Fibroblast of lung (primary cell): Measurements from ENCODE around the gene CHD5. TPM values are rescaled to one million over a fixed set of nuclear protein-coding genes. Genes with fewer than 3 reads are reported as not detected.

Experiments
- DNase-seq, 2 donors: peaks; one replicate each; pipeline versions ENCODE4 v3.0.0 to v3.0.0-alpha.2; 2010; ENCODE audit warnings: low read depth in 2 of 2
- H2AFZ ChIP-seq: 2 replicates; pipeline ENCODE4 v1.5.1; 2012; ENCODE audit warnings: low read length, control low read depth, inconsistent platforms
- H3K27ac ChIP-seq: 2 replicates; pipeline ENCODE4 v1.5.1; 2011; ENCODE audit warnings: low read length, control low read depth; ENCODE audit not compliant: insufficient read depth
- H3K27me3 ChIP-seq: 2 replicates; pipeline ENCODE4 v1.5.1; 2011; ENCODE audit warnings: mild to moderate bottlenecking, low read length; ENCODE audit not compliant: control insufficient read depth, insufficient read depth
- H3K36me3 ChIP-seq: 2 replicates; pipeline ENCODE4 v1.5.1; 2011; ENCODE audit warnings: low read length; ENCODE audit not compliant: control insufficient read depth, insufficient read depth
- H3K4me1 ChIP-seq: 2 replicates; pipeline ENCODE4 v1.5.1; 2011; ENCODE audit warnings: low read length; ENCODE audit not compliant: control insufficient read depth, insufficient read depth; ENCODE audit errors: extremely low read depth
- H3K4me2 ChIP-seq: 2 replicates; pipeline ENCODE4 v1.5.1; 2011; ENCODE audit warnings: low read length, control low read depth; ENCODE audit not compliant: insufficient read depth; ENCODE audit errors: extremely low read depth
- H3K4me3 ChIP-seq, 4 experiments: fragments of 200-600 bp in 1 of 4; sonication (generic) in 1 of 4; replicated peaks in 1 of 4; 2 replicates each; pipeline ENCODE4 v1.5.1; 2011 to 2016; ENCODE audit warnings: low read length in 4 of 4, low read depth in 3 of 4, mild to moderate bottlenecking in 3 of 4, control low read depth in 2 of 4, inconsistent platforms in 1 of 4, mixed read lengths in 1 of 4; ENCODE audit not compliant: insufficient read depth in 1 of 4; ENCODE audit errors: control extremely low read depth in 1 of 4
- H3K79me2 ChIP-seq: 2 replicates; pipeline ENCODE4 v1.5.1; 2012; ENCODE audit warnings: mild to moderate bottlenecking, low read length, inconsistent platforms; ENCODE audit not compliant: control insufficient read depth, insufficient read depth
- H3K9ac ChIP-seq: 2 replicates; pipeline ENCODE4 v1.5.1; 2011; ENCODE audit warnings: mild to moderate bottlenecking, low read length, control low read depth; ENCODE audit not compliant: insufficient read depth
- H3K9me3 ChIP-seq: 2 replicates; pipeline ENCODE4 v1.5.1; 2012; ENCODE audit warnings: low read depth, low read length; ENCODE audit not compliant: control insufficient read depth, insufficient read depth
- H4K20me1 ChIP-seq: 2 replicates; pipeline ENCODE4 v1.5.1; 2011; ENCODE audit warnings: low read length; ENCODE audit not compliant: control insufficient read depth, insufficient read depth; ENCODE audit errors: extremely low read depth
- EZH2 ChIP-seq: IDR thresholded peaks from 2 replicates; pipeline ENCODE4 v1.5.1; 2012; ENCODE audit warnings: low read length, control low read depth, mild to moderate bottlenecking; ENCODE audit errors: missing control alignments
- polyA plus RNA-seq, 2 donors: library from polyadenylated mRNA; depleted of rRNA in 1 of 2; stranded (reverse) in 1 of 2; unstranded in 1 of 2; fragments of >200 nt; gene quantifications; 2 replicates each; pipeline ENCODE4 v1.2.1, GENCODE V29; 2011 to 2012; ENCODE audit warnings: missing spikeins in 1 of 2
- total RNA-seq: library from RNA; depleted of rRNA; stranded (reverse); fragments of >200 nt; gene quantifications from 2 replicates; pipeline ENCODE4 v1.2.1, GENCODE V29; 2014
- TF ChIP-seq, protein P1 (sequence below), 2 donors: IDR thresholded peaks in 1 of 2; conservative IDR thresholded peaks in 1 of 2; 1 replicate in 1 of 2; 2 replicates in 1 of 2; pipeline ENCODE4 v1.5.1; 2011 to 2012; ENCODE audit warnings: low read length in 2 of 2, control low read depth in 1 of 2, inconsistent platforms in 1 of 2, low read depth in 1 of 2, mild to moderate bottlenecking in 1 of 2

CHD5 gene
- total and polyA plus RNA-seq, 2 donors (not counting 1 experiment from before 2014, with no cell fraction given), result under 0.01 to 0.01 TPM

DNA sequence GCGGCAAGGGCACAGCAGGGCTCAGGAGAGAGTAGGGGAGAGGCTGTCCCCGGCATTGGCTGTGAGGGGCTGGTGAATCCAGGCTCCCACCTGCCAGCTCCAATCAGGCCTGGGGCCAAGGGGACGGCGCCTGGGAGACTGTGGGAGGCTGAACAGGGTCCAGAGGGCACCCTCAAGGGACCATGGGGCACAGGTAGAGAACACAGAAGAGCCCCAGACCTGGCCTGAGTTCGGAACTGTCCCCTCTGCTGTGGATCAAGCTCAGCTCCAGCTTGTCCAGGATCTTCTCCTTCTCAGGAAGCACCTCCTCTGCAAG, 67.5 kb downstream of the CHD5 start:
- H2AFZ ChIP-seq, result no peak overlapping the region
- H4K20me1 ChIP-seq, result no peaks in the 10 kb centered on the region
- no peaks in the 10 kb centered on the region for H3K4me1 ChIP-seq
- no peak overlapping the region for H3K27ac ChIP-seq
- no peak overlapping the region for H3K4me2 ChIP-seq
- H3K9me3 ChIP-seq, result no peaks in the 10 kb centered on the region
- no peaks in the 10 kb centered on the region for H3K27me3 ChIP-seq
- no peaks in the 10 kb centered on the region for H3K36me3 ChIP-seq
- no peak for TF ChIP-seq EZH2
- TF ChIP-seq, protein P1, sequence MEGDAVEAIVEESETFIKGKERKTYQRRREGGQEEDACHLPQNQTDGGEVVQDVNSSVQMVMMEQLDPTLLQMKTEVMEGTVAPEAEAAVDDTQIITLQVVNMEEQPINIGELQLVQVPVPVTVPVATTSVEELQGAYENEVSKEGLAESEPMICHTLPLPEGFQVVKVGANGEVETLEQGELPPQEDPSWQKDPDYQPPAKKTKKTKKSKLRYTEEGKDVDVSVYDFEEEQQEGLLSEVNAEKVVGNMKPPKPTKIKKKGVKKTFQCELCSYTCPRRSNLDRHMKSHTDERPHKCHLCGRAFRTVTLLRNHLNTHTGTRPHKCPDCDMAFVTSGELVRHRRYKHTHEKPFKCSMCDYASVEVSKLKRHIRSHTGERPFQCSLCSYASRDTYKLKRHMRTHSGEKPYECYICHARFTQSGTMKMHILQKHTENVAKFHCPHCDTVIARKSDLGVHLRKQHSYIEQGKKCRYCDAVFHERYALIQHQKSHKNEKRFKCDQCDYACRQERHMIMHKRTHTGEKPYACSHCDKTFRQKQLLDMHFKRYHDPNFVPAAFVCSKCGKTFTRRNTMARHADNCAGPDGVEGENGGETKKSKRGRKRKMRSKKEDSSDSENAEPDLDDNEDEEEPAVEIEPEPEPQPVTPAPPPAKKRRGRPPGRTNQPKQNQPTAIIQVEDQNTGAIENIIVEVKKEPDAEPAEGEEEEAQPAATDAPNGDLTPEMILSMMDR (conservative IDR thresholded peaks at IDR 0.05 in 1 of 2, IDR thresholded peaks at IDR 0.05 in 1 of 2; ENCODE audit: low read depth in 1 of 2, low read length in 2 of 2), result no peak
- no peak overlapping the region for H3K9ac ChIP-seq
- no peak overlapping the region for H3K4me3 ChIP-seq
- no peaks in the 10 kb centered on the region for H3K79me2 ChIP-seq
- no peak for DNase-seq

GRCh38 chr1:6111991-6112689, 68.0 kb downstream of the CHD5 start:
- Histone ChIP-seq H3K27ac (no peak overlapping the region), H3K4me1 (no peaks in the 10 kb centered on the region), H3K36me3 (no peaks in the 10 kb centered on the region), H3K4me2 (no peak overlapping the region), H3K79me2 (no peaks in the 10 kb centered on the region), H3K4me3 (no peak overlapping the region), H3K9me3 (no peaks in the 10 kb centered on the region), H2AFZ (no peak overlapping the region), H4K20me1 (no peaks in the 10 kb centered on the region), H3K9ac (no peak overlapping the region), H3K27me3 (no peaks in the 10 kb centered on the region)
- TF ChIP-seq, protein P1 (conservative IDR thresholded peaks at IDR 0.05 in 1 of 2, IDR thresholded peaks at IDR 0.05 in 1 of 2; ENCODE audit: low read depth in 1 of 2, low read length in 2 of 2), result no peak
- no peak for TF ChIP-seq EZH2
- no peak for DNase-seq

- no peaks in the 10 kb centered on the region for H3K79me2 ChIP-seq
- no peak overlapping the region for H2AFZ ChIP-seq
- no peak overlapping the region for H3K27ac ChIP-seq
- TF ChIP-seq, protein P1 (conservative IDR thresholded peaks at IDR 0.05 in 1 of 2, IDR thresholded peaks at IDR 0.05 in 1 of 2; ENCODE audit: low read depth in 1 of 2, low read length in 2 of 2), result no peak
- no peak for TF ChIP-seq EZH2
- H3K9me3 ChIP-seq, result no peaks in the 10 kb centered on the region
- no peaks in the 10 kb centered on the region for H3K36me3 ChIP-seq
- no peak overlapping the region for H3K4me3 ChIP-seq
- no peak for DNase-seq
- no peaks in the 10 kb centered on the region for H3K27me3 ChIP-seq
- H4K20me1 ChIP-seq, result no peaks in the 10 kb centered on the region
- no peak overlapping the region for H3K9ac ChIP-seq
- H3K4me1 ChIP-seq, result no peaks in the 10 kb centered on the region
- H3K4me2 ChIP-seq, result no peak overlapping the region
Observed at GRCh38 chr1:6111571-6111970, 68.5 kb downstream of the CHD5 start.
